Measurements from ENCODE around the gene MEX3D.
"Not testable (repeated sequence)": the region's sequence is repeated elsewhere in the genome, so short reads cannot be mapped to it uniquely, and the experiment has no call there.

MEX3D gene

DNA sequence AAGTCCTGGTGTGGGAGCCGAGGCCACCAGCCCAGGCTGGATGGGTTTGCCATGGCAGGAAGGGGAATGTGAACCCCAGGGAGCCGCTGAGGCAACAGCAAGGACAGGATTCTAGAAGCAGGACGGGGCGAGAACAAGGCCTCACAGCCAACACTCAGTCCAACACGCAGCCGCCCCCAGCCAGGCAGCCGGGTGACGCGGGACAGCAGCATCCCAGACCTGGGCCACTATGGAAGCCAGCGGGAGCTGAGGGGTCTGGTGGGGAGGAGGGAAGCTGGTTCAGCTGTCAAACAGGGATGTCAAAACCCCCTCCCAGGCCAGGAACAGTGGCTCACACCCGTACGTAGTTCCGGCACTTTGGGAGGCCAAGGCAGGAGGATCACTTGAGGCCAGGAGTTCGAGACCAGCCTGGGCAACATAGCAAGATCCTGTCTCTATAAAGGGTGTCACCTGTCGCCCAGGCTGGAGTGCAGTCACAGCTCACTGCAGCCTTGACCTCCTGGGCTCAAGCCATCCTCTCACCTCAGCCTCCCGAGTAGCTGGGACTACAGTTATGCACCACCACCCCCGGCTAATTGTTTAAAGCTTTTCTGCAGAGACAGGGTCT is 6.8 kb downstream of the MEX3D start:
- H3K4me3 ChIP-seq (ENCODE audit: low read length), result no peak overlapping the region
- no peak overlapping the region for H3K9ac ChIP-seq (ENCODE audit: low read length)
- no peaks in the 10 kb centered on the region for H3K4me1 ChIP-seq (ENCODE audit: control insufficient read depth, insufficient read depth, low read length)
- H3K9me3 ChIP-seq (ENCODE audit: control insufficient read depth, low read length), result no peaks in the 10 kb centered on the region
- H3K36me3 ChIP-seq (ENCODE audit: control insufficient read depth, insufficient read depth, low read length), result no peaks in the 10 kb centered on the region
- H3K27me3 ChIP-seq (ENCODE audit: control insufficient read depth, insufficient read depth, low read length), result no peaks in the 10 kb centered on the region

DNA sequence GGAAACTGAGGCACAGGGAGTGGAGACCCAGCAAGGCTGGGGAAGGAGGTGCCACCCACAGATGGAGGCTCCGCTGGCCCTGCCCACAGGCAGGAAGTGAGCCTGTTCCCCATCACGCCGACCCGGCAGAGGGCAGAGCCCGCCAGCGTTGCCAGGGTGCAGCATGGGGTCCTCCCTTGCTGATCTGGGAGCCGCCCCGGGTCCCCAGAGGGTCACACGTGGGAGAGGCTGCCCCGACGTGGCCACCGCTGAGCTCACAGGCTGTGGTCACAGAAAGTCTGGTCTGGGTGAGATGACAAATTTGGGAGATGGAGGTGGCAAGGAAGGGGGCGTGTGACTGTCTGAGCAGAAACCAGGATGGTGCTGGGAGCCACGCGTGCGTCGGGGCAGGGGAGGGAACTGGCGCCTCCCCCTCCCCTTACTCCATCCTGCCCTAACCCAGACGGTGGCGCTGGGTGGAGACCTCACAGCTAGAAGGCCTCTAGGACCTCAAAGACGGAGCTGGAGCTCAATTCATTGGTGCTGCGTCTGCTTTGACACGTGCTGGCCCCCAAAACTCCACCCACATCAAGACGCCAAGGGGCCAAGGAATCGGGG is 7.7 kb downstream of the MEX3D start:
- H3K36me3 ChIP-seq (ENCODE audit: control insufficient read depth, insufficient read depth, low read length), result no peaks in the 10 kb centered on the region
- no peak overlapping the region for H3K4me3 ChIP-seq (ENCODE audit: low read length)
- H3K27me3 ChIP-seq (ENCODE audit: control insufficient read depth, insufficient read depth, low read length), result no peaks in the 10 kb centered on the region
- no peaks in the 10 kb centered on the region for H3K9me3 ChIP-seq (ENCODE audit: control insufficient read depth, low read length)
- H3K4me1 ChIP-seq (ENCODE audit: control insufficient read depth, insufficient read depth, low read length), result no peaks in the 10 kb centered on the region
- H3K9ac ChIP-seq (ENCODE audit: low read length), result no peak overlapping the region

DNA sequence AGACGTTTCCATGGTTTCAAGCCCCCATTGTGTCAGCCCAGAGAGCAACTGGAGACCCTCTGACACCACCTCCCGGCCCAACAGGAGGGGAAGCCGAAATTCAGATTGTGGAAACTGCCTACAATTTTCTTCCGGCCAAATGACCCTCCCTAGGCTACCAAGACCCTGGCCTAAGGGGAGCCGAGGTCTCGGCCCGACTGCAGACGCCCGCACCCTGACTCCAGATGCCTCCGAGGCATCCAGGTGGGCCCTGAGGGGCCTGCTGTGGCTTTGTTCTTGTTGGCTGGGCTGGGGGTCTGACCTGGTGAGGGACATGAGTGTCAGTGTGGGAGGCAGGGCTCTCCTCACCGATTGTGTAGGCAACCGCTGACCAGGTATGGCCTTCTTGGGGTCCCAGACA is 9.6 kb downstream of the MEX3D start:
- Histone ChIP-seq H3K9me3 (ENCODE audit: control insufficient read depth, low read length) (no peaks in the 10 kb centered on the region), H3K4me3 (ENCODE audit: low read length) (no peak overlapping the region), H3K27me3 (ENCODE audit: control insufficient read depth, insufficient read depth, low read length) (no peaks in the 10 kb centered on the region), H3K36me3 (ENCODE audit: control insufficient read depth, insufficient read depth, low read length) (no peaks in the 10 kb centered on the region), H3K4me1 (ENCODE audit: control insufficient read depth, insufficient read depth, low read length) (no peaks in the 10 kb centered on the region), H3K9ac (ENCODE audit: low read length) (no peak overlapping the region)

DNA sequence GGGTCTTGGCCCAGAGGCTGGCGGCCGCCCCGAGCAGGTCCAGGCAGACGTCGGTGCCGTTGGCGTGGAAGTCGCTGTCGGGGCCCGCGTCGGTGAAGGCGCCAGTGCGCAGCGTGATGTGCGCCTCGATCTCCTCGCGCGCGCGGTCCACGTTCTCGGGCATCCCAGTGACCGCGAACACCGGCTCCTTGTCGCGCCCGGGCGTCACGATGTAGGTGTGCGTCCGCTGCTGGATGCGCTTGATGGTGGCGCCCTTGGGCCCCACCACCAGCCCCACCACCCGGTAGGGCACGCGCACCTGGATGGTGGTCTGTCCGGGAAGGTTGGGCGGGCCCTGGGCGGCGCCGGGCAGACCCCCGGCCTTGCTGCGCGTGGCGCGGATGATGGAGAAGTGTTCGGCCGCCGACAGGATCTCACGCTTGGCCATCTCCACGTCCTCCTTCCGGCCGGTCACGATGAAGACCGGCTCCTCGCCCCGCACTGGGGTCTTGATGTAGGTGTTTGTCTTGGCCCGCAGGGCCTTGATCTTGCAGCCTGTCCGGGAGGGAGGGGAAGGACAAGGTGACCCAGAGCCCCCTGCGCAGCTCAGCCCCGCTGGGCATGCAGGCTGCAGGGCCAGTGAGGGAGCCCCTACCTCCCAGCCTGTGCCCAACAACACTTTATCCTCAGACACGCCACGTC is 11.6 kb downstream of the MEX3D start:
- no peaks in the 10 kb centered on the region for H3K4me1 ChIP-seq (ENCODE audit: control insufficient read depth, insufficient read depth, low read length)
- no peaks in the 10 kb centered on the region for H3K36me3 ChIP-seq (ENCODE audit: control insufficient read depth, insufficient read depth, low read length)
- no peak overlapping the region for H3K4me3 ChIP-seq (ENCODE audit: low read length)
- H3K27me3 ChIP-seq (ENCODE audit: control insufficient read depth, insufficient read depth, low read length), result no peaks in the 10 kb centered on the region
- H3K9me3 ChIP-seq (ENCODE audit: control insufficient read depth, low read length), result no peaks in the 10 kb centered on the region
- H3K9ac ChIP-seq (ENCODE audit: low read length), result no peak overlapping the region

DNA sequence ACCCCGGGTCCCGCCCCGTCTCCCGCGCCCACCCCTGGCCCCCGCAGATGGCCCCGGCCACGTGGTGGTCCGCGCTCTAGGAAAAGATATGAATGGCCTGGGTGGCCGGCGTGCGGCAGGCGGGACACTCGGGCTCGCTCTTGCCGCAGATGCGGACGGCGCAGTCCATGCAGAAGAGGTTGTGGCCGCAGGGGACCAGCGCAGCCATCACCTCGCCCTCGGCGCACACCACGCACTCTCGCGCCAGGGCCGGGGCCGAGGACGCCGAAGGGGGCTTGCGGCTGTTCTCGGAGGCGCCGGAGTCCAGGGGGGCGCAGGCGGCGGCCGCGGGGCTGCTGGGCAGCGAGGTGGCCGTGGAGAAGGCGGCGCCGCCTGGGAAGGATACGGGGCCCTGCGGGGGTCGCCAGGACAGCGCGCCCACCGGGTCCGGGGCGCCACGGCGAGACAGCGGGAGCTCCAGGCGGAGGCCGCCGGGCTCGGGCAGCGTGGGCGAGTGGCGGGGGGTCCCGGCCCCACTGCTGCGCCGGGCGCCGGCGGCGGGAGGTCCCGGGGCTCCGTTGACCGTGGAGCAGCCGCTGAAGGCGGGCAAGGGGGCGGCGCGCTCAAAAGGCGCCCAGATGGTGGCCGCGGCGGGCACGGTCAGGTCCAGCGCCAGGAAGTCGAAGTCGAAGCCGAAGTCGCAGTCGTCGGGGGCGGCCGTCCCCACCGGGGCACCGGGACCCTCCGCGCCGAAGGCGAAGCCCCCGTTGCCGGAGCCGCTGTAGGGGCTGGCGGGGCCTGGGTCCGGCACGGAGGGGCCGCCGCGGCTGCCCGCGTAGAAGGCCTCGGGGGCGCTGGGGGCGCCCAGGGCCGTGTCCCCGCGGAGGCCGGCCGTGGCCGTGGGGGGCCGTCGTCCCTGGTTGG is 12.4 kb downstream of the MEX3D start:
- H3K27me3 ChIP-seq (ENCODE audit: control insufficient read depth, insufficient read depth, low read length), result no peaks in the 10 kb centered on the region
- no peaks in the 10 kb centered on the region for H3K36me3 ChIP-seq (ENCODE audit: control insufficient read depth, insufficient read depth, low read length)
- H3K4me3 ChIP-seq (ENCODE audit: low read length), result no peak overlapping the region
- H3K4me1 ChIP-seq (ENCODE audit: control insufficient read depth, insufficient read depth, low read length), result no peaks in the 10 kb centered on the region
- H3K9me3 ChIP-seq (ENCODE audit: control insufficient read depth, low read length), result no peaks in the 10 kb centered on the region
- no peak overlapping the region for H3K9ac ChIP-seq (ENCODE audit: low read length)

DNA sequence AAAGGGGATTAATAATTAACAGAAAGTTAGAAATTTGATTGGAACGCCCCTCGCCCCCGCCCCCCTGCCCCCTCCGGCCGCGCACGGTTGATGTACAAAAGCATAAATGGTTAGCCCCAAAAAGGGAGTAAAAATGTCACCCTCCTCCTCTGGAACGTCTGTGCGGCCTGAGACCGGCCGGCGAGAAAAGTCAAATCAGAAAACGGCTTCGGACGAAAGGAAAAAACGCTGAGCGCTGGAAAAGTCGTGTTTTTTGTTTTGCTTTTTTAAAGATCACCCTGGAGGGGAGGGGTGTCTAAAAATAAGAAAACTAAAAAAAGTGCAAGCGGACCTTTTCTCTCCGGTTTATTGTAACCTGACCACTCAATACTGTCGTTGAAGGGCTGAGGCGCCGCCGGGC is 13.2 kb downstream of the MEX3D start:
- no peaks in the 10 kb centered on the region for H3K9me3 ChIP-seq (ENCODE audit: control insufficient read depth, low read length)
- no peaks in the 10 kb centered on the region for H3K36me3 ChIP-seq (ENCODE audit: control insufficient read depth, insufficient read depth, low read length)
- no peaks in the 10 kb centered on the region for H3K4me1 ChIP-seq (ENCODE audit: control insufficient read depth, insufficient read depth, low read length)
- H3K9ac ChIP-seq (ENCODE audit: low read length), result no peak overlapping the region
- no peak overlapping the region for H3K4me3 ChIP-seq (ENCODE audit: low read length)
- H3K27me3 ChIP-seq (ENCODE audit: control insufficient read depth, insufficient read depth, low read length), result no peaks in the 10 kb centered on the region

DNA sequence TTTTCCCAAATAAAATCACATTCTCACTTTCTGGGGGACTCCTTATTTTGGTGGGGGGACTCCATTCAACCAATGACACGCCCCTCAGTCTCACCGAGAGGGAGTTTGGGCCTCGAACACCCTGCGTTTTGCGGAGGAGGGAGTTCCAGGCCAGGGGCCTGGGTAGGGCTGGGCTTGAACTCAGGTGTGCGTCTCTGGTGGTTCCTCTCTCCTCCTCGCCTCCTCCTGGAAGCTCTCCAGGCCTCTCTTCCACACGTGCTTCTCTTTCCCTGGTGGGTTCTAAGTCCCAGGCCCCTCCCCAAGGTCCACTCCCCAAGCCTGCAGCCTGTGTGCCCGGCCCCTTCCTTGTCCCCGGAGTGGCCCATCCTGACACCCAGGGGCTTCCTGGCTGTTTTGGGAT is 14.7 kb downstream of the MEX3D start:
- H3K9ac ChIP-seq (ENCODE audit: low read length), result no peak overlapping the region
- no peaks in the 10 kb centered on the region for H3K36me3 ChIP-seq (ENCODE audit: control insufficient read depth, insufficient read depth, low read length)
- no peaks in the 10 kb centered on the region for H3K9me3 ChIP-seq (ENCODE audit: control insufficient read depth, low read length)
- no peaks in the 10 kb centered on the region for H3K4me1 ChIP-seq (ENCODE audit: control insufficient read depth, insufficient read depth, low read length)
- H3K4me3 ChIP-seq (ENCODE audit: low read length), result no peak overlapping the region
- H3K27me3 ChIP-seq (ENCODE audit: control insufficient read depth, insufficient read depth, low read length), result no peaks in the 10 kb centered on the region

DNA sequence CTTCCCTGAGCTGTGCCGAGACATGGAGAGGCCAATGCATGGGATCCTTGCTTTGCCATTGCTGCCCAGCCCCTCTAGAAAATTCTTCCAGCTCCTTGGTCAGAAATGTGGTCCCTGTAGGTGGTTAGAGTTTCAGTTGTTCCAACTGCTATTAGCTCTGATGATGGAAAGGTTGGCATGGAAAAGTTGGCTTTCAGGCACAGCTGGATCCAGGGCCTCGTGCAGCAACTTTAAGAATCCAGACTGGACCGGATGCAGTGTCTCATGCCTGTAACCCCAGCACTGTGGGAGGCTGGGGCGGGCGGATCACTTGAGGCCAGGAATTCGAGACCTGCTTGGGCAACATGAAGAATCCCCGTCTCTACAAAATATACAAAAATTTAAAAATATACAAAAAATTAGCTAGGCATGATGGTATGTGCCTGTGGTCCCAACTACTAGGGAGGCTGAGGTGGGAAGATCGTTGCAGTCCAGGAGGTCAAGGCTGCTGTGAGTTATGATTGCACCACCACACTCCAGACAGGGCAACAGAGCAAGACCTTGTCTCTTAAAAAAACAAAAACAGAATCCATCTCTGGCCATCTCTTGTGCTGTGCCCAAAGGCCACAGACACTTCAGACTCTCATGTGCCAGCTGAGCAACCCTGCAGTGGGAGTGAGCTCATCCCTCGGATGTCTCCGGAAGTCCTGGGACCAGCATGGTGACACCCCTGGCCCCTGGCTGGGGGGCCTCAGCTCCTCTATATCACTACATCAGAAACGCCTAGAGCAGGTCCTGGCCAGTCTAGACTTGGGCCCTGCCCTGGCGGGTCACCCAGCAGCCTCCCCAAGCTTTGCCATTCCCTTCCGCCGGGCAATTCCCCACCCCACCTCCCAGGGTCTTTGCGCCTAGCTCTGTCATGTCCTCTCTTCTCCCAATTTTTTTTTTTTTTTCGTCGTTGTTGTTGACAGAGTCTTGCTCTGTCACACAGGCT is 16.8 kb downstream of the MEX3D start:
- Histone ChIP-seq H3K27me3 (ENCODE audit: control insufficient read depth, insufficient read depth, low read length) (peaks cover under 1% of the 10 kb centered on the region), H3K4me3 (ENCODE audit: low read length) (no peak overlapping the region), H3K9me3 (ENCODE audit: control insufficient read depth, low read length) (no peaks in the 10 kb centered on the region), H3K9ac (ENCODE audit: low read length) (no peak overlapping the region), H3K36me3 (ENCODE audit: control insufficient read depth, insufficient read depth, low read length) (no peaks in the 10 kb centered on the region), H3K4me1 (ENCODE audit: control insufficient read depth, insufficient read depth, low read length) (no peaks in the 10 kb centered on the region)

DNA sequence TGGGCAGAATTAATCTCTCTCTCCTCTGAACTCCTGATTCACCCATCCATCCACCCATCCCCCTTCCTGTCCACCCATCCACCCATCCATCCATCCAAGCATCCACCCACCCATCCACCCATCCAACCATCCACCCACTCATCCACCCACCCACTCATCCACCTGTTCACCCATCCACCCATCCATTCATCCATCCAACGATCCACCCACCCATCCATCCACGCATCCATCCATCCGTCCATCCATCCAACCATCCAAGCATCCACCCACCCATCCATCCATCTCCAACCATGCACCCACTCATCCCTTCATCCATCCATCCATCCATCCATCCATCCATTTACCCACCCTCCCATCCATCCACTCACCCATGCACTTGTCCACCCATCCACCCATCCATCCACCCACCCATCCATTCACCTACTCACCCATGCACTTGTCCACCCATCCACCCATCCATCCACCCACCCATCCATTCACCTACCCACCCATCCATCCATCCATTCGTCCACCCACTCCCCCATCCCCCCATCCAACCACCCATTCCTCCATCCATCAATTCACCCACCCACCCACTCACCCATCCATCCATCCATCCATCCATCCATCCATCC is 18.7 kb downstream of the MEX3D start:
- no peaks in the 10 kb centered on the region for H3K9me3 ChIP-seq (ENCODE audit: control insufficient read depth, low read length)
- no peak overlapping the region for H3K4me3 ChIP-seq (ENCODE audit: low read length)
- no peak overlapping the region for H3K9ac ChIP-seq (ENCODE audit: low read length)
- peaks cover 4% of the 10 kb centered on the region for H3K4me1 ChIP-seq (ENCODE audit: control insufficient read depth, insufficient read depth, low read length)
- H3K27me3 ChIP-seq (ENCODE audit: control insufficient read depth, insufficient read depth, low read length), result peaks cover 7% of the 10 kb centered on the region
- H3K36me3 ChIP-seq (ENCODE audit: control insufficient read depth, insufficient read depth, low read length), result no peaks in the 10 kb centered on the region

DNA sequence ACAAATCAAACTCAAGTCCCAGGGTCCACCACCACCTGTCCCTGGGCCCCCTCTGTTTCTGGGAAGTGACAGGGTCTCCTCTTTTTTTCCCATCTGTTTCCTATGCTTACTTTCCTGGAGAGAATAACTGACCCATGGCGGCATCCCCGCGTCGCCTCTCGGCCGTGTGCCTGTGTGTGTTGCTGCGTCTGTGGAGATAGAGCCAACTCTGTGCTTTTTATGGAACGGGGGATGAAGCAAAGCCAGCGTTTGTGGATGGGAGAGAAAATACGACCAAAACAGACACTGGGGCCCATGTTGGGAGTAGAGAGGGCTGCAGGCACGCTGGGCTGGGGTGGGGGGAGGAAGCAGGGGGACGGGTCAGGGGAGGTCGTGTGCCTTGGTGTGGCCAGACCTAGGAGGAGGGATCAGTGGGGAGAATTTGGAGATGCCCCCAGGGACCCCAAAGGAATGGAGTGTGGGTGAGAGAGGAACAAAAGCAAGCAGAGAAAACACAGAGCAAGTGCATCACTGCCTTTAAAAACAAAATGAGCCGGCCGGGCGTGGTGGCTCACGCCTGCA is 27.7 kb downstream of the MEX3D start:
- H3K4me3 ChIP-seq (ENCODE audit: low read length), result no peak overlapping the region
- no peaks in the 10 kb centered on the region for H3K9me3 ChIP-seq (ENCODE audit: control insufficient read depth, low read length)
- no peaks in the 10 kb centered on the region for H3K36me3 ChIP-seq (ENCODE audit: control insufficient read depth, insufficient read depth, low read length)
- H3K9ac ChIP-seq (ENCODE audit: low read length), result no peak overlapping the region
- no peaks in the 10 kb centered on the region for H3K4me1 ChIP-seq (ENCODE audit: control insufficient read depth, insufficient read depth, low read length)
- peaks cover 7% of the 10 kb centered on the region for H3K27me3 ChIP-seq (ENCODE audit: control insufficient read depth, insufficient read depth, low read length)

DNA sequence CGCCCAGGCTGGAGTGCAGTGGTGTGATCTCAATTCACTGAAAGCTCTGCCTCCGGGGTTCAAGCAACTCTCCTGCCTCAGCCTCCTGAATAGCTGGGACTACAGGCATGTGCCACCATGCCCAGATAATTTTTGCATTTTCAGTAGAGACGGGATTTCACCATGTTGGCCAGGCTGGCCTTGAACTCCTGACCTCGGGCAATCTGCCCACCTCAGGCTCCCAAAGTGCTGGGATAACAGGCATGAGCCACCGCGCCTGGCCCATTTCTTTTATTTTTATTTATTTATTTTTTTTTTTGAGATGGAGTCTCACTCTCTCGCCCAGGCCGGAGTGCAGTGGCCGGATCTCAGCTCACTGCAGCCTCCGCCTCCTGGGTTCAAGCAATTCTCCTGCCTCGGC is 28.4 kb downstream of the MEX3D start:
- not testable (repeated sequence) for H3K4me3 ChIP-seq (ENCODE audit: low read length); H3K4me1 ChIP-seq (ENCODE audit: control insufficient read depth, insufficient read depth, low read length); H3K36me3 ChIP-seq (ENCODE audit: control insufficient read depth, insufficient read depth, low read length); H3K27me3 ChIP-seq (ENCODE audit: control insufficient read depth, insufficient read depth, low read length); H3K9me3 ChIP-seq (ENCODE audit: control insufficient read depth, low read length); H3K9ac ChIP-seq (ENCODE audit: low read length)
